Mesendoderm (in vitro differentiated cells): Measurements from ENCODE around the gene VIPR2.
"Not testable (repeated sequence)": the region's sequence is repeated elsewhere in the genome, so short reads cannot be mapped to it uniquely, and the experiment has no call there.

Experiments used
- DNase-seq: peaks from one replicate; pipeline ENCODE4 v3.0.0; 2013
- H2AK5ac ChIP-seq: 2 replicates; pipeline ENCODE4 v1.6.1; 2013; ENCODE audit warnings: low read length, inconsistent platforms
- H2BK120ac ChIP-seq: 2 replicates; pipeline ENCODE4 v1.6.1; 2013; ENCODE audit warnings: low read depth, mild to moderate bottlenecking, low read length, moderate library complexity, mixed read lengths
- H2BK15ac ChIP-seq: replicated peaks from 2 replicates; pipeline ENCODE4 v1.6.1; 2013; ENCODE audit warnings: low read depth, mild to moderate bottlenecking, moderate library complexity
- H2BK5ac ChIP-seq: 2 replicates; pipeline ENCODE4 v1.6.1; 2013; ENCODE audit warnings: low read length, inconsistent platforms
- H3K18ac ChIP-seq: 2 replicates; pipeline ENCODE4 v1.6.1; 2013; ENCODE audit warnings: mild to moderate bottlenecking, low read length, mixed read lengths
- H3K23ac ChIP-seq: one replicate; pipeline ENCODE4 v1.6.1; 2013; ENCODE audit warnings: low read length
- H3K27ac ChIP-seq: 2 replicates; pipeline ENCODE4 v1.5.1; 2013; ENCODE audit warnings: low read depth, mild to moderate bottlenecking, inconsistent platforms, low read length, moderate library complexity
- H3K27me3 ChIP-seq: 2 replicates; pipeline ENCODE4 v1.6.1; 2013; ENCODE audit warnings: low read length, control low read depth, mild to moderate bottlenecking, inconsistent platforms; ENCODE audit not compliant: insufficient read depth, poor library complexity
- H3K36me3 ChIP-seq: 2 replicates; pipeline ENCODE4 v1.6.1; 2013; ENCODE audit warnings: low read length, inconsistent platforms; ENCODE audit not compliant: control insufficient read depth, insufficient read depth
- H3K4ac ChIP-seq: one replicate; pipeline ENCODE4 v1.6.1; 2013; ENCODE audit warnings: low read depth, mild to moderate bottlenecking, low read length, moderate library complexity
- H3K4me1 ChIP-seq: 2 replicates; pipeline ENCODE4 v1.6.1; 2013; ENCODE audit warnings: low read depth, low read length, inconsistent platforms; ENCODE audit not compliant: control insufficient read depth
- H3K4me2 ChIP-seq: 2 replicates; pipeline ENCODE4 v1.6.1; 2013; ENCODE audit warnings: low read length
- H3K4me3 ChIP-seq: 2 replicates; pipeline ENCODE4 v1.5.1; 2013; ENCODE audit warnings: mild to moderate bottlenecking, low read length
- H3K56ac ChIP-seq: one replicate; pipeline ENCODE4 v1.6.1; 2013; ENCODE audit warnings: low read length
- H3K79me1 ChIP-seq: 2 replicates; pipeline ENCODE4 v1.6.1; 2013; ENCODE audit warnings: low read length, inconsistent platforms
- H3K79me2 ChIP-seq: 2 replicates; pipeline ENCODE4 v1.6.1; 2013; ENCODE audit warnings: mild to moderate bottlenecking, low read length; ENCODE audit not compliant: control insufficient read depth, insufficient read depth
- H3K9ac ChIP-seq: 2 replicates; pipeline ENCODE4 v1.6.1; 2013; ENCODE audit warnings: low read length, inconsistent platforms
- H4K5ac ChIP-seq: one replicate; pipeline ENCODE4 v1.6.1; 2013; ENCODE audit warnings: low read length
- H4K8ac ChIP-seq: one replicate; pipeline ENCODE4 v1.6.1; 2013; ENCODE audit warnings: low read depth, mild to moderate bottlenecking, control low read depth, low read length, moderate library complexity
- WGBS: extraction: QIAGEN DNeasy Blood & Tissue Kit; methylation state at CpG from one replicate; pipeline ENCODE4 v1.1.7; 2013; ENCODE audit warnings: low lambda C conversion rate, missing lambda C conversion rate; ENCODE audit not compliant: insufficient coverage; ENCODE audit errors: extremely low coverage; 5-methylcytosine and 5-hydroxymethylcytosine counted together

Gene VIPR2

DNA sequence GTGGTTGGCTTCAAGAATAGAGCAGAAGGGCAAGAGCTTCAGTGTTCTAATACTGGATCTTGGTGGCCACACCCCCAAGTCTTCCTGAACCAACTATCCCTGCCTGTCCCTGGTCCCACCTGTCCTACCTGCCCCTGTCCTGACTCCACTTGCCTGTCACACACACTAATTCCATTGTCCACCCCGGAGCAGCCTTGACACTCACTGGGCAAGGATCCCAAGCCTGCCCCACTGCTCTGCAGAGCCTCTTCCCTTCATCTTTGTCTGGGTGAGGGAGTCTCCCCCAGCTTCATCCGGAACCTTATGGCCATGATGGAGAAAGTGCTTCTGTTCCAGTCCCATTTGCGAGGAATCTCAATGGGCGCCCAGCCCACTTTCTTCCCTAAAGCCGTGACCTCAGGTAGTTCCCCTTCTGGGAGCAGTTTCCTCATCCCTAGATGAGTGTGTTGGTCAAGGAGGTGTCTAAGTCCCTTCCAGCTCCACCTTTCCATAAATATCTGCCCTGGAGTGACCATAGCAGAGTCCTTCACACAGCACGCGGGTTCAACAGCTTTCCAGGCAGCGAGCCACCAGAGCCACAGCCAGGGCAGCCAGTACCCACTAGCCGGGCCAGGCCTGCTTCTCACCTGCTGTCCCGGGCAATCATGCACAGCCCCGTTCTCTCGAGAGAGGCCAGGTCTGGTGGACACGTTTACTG is 61.5 kb downstream of the VIPR2 start:
- WGBS = no CpG with 5 or more reads among the region's 13 CpGs

DNA sequence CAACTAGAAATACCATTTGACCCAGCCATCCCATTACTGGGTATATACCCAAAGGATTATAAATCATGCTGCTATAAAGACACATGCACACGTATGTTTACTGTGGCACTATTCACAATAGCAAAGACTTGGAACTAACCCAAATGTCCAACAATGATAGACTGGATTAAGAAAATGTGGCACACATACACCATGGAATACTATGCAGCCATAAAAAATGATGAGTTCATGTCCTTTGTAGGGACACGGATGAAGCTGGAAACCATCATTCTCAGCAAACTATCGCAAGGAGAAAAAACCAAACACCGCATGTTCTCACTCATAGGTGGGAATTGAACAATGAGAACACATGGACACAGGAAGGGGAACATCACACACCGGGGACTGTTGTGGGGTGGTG is 62.6 kb downstream of the VIPR2 start:
- H3K4me2 ChIP-seq, H4K5ac ChIP-seq: not testable (repeated sequence)

More for the DNA sequence above, 61.5 kb downstream of the VIPR2 start:
- no peak overlapping the region for H3K9ac ChIP-seq
- H2BK120ac ChIP-seq = no peak overlapping the region
- no peaks in the 10 kb centered on the region for H3K4me1 ChIP-seq
- H3K4ac ChIP-seq = no peak overlapping the region
- H3K27me3 ChIP-seq = no peaks in the 10 kb centered on the region
- no peak overlapping the region for H3K4me3 ChIP-seq
- H3K79me2 ChIP-seq = no peaks in the 10 kb centered on the region
- H3K36me3 ChIP-seq = no peaks in the 10 kb centered on the region
- no peak overlapping the region for H3K56ac ChIP-seq
- no peaks in the 10 kb centered on the region for H3K79me1 ChIP-seq
- no peak overlapping the region for H3K27ac ChIP-seq
- no peak overlapping the region for H2BK5ac ChIP-seq
- no peak overlapping the region for H3K18ac ChIP-seq
- H2BK15ac ChIP-seq = no peak overlapping the region
- H4K5ac ChIP-seq = no peak overlapping the region
- H2AK5ac ChIP-seq = no peak overlapping the region
- DNase-seq = no peak
- H3K23ac ChIP-seq = no peak overlapping the region
- no peak overlapping the region for H3K4me2 ChIP-seq
- no peak overlapping the region for H4K8ac ChIP-seq

DNA sequence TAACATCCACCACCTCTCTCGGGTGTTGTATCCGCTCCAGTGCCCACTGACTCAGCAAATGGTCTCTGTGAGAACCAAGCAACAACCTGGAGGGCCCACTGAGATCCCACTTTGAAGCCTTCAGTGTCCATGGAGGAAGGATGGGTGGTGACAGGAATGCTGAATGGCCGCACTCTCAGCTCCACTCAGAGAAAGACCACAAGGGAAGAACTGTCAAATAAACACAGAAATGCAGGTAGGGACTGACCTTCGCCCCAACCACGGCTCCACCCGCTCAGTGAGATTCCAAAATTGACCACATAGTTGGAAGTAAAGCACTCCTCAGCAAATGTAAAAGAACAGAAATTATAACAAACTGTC is 65.8 kb downstream of the VIPR2 start:
- no peak overlapping the region for H4K5ac ChIP-seq
- no peak overlapping the region for H3K56ac ChIP-seq
- H3K4me2 ChIP-seq = no peak overlapping the region
- H3K18ac ChIP-seq = no peak overlapping the region
- no peak overlapping the region for H3K27ac ChIP-seq
- H3K4me1 ChIP-seq = no peaks in the 10 kb centered on the region
- no peak overlapping the region for H3K4ac ChIP-seq
- no peak overlapping the region for H2BK5ac ChIP-seq
- H4K8ac ChIP-seq = no peak overlapping the region
- no peak for DNase-seq
- H3K9ac ChIP-seq = no peak overlapping the region
- no peaks in the 10 kb centered on the region for H3K27me3 ChIP-seq
- no peak overlapping the region for H2BK15ac ChIP-seq
- H3K4me3 ChIP-seq = no peak overlapping the region
- no peaks in the 10 kb centered on the region for H3K36me3 ChIP-seq
- H2AK5ac ChIP-seq = no peak overlapping the region
- no peak overlapping the region for H2BK120ac ChIP-seq
- no CpG with 5 or more reads among the region's 6 CpGs for WGBS
- no peaks in the 10 kb centered on the region for H3K79me1 ChIP-seq
- H3K79me2 ChIP-seq = no peaks in the 10 kb centered on the region
- H3K23ac ChIP-seq = no peak overlapping the region

More for the DNA sequence above, 62.6 kb downstream of the VIPR2 start:
- not testable (repeated sequence) for H2BK15ac ChIP-seq, H3K27ac ChIP-seq, H3K79me2 ChIP-seq, H3K4me3 ChIP-seq, H2BK5ac ChIP-seq, H3K36me3 ChIP-seq, H3K9ac ChIP-seq, H3K4ac ChIP-seq, H3K27me3 ChIP-seq, H2AK5ac ChIP-seq, H3K56ac ChIP-seq, H3K4me1 ChIP-seq, H2BK120ac ChIP-seq, H3K79me1 ChIP-seq, H4K8ac ChIP-seq, H3K18ac ChIP-seq, H3K23ac ChIP-seq, DNase-seq
- no CpG with 5 or more reads among the region's 5 CpGs for WGBS

DNA sequence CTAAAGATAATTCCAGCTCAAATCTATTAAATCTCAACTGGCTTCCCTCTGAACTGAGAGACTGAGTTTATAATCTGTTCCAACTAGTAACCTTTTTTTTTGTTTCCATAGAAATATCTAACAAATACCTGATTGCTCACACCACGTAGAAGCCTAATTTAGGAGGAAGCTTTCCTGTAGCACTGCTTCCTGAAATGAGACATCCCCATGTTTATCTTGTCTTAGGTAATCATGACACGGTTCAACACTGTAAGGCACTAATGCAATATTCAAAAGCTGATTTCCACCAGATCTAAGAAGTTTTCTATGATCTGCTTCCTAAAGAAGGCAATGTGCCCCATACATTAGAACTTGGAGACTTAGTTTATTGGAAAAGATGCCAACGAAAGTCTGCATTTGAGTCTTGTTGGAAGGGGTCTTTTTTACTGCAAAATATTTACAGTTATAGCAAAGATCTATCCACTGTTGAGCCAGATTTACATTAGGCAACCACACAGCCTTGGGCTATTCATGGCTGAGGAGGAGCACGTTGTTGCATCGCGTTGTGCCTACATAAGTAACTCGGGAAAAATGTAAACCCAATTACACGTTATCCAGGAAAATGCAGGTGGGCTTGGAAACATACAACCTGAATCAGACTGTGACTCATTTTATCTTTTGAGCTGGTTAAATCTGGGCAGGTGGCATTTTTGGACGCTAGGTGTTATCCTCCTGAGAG is 66.3 kb downstream of the VIPR2 start:
- no peaks in the 10 kb centered on the region for H3K27me3 ChIP-seq
- H4K8ac ChIP-seq = no peak overlapping the region
- no peaks in the 10 kb centered on the region for H3K79me2 ChIP-seq
- no peak overlapping the region for H3K56ac ChIP-seq
- no peak overlapping the region for H3K4me3 ChIP-seq
- no peak overlapping the region for H3K27ac ChIP-seq
- no peak overlapping the region for H3K23ac ChIP-seq
- no peak overlapping the region for H2BK5ac ChIP-seq
- H3K79me1 ChIP-seq = no peaks in the 10 kb centered on the region
- no peak overlapping the region for H3K18ac ChIP-seq
- DNase-seq = no peak
- no peak overlapping the region for H3K4me2 ChIP-seq
- no CpG with 5 or more reads among the region's 9 CpGs for WGBS
- no peaks in the 10 kb centered on the region for H3K4me1 ChIP-seq
- no peak overlapping the region for H4K5ac ChIP-seq
- H3K36me3 ChIP-seq = no peaks in the 10 kb centered on the region
- H2BK15ac ChIP-seq = no peak overlapping the region
- no peak overlapping the region for H3K4ac ChIP-seq
- H3K9ac ChIP-seq = no peak overlapping the region
- no peak overlapping the region for H2BK120ac ChIP-seq
- no peak overlapping the region for H2AK5ac ChIP-seq

DNA sequence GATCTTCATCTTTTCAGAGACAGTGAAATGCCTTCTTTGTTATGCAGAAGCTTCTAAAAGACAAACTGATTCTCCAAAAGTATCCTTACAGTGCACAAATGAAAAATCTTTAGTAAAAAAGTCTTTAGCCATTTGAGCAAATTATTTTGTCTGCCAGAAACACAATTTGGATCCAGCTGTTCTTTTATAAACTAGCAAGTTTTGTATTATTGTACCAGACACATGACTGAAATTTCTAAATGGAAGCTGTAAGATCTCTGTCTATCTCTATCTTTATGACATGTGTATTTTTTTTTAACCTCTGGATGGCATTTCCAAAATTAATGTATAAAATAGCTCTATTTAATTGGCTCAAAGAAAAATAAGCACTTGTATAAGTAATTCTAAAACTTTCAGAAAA is 68.3 kb downstream of the VIPR2 start:
- H3K4me2 ChIP-seq = no peak overlapping the region
- no peaks in the 10 kb centered on the region for H3K4me1 ChIP-seq
- no peak overlapping the region for H2BK5ac ChIP-seq
- no peak overlapping the region for H2BK120ac ChIP-seq
- H3K36me3 ChIP-seq = no peaks in the 10 kb centered on the region
- no peak overlapping the region for H3K9ac ChIP-seq
- H3K4me3 ChIP-seq = no peak overlapping the region
- H3K4ac ChIP-seq = no peak overlapping the region
- no peak overlapping the region for H4K8ac ChIP-seq
- DNase-seq = no peak
- H3K27ac ChIP-seq = no peak overlapping the region
- H4K5ac ChIP-seq = no peak overlapping the region
- no peaks in the 10 kb centered on the region for H3K79me2 ChIP-seq
- no peak overlapping the region for H3K23ac ChIP-seq
- H2BK15ac ChIP-seq = no peak overlapping the region
- H3K79me1 ChIP-seq = no peaks in the 10 kb centered on the region
- H2AK5ac ChIP-seq = no peak overlapping the region
- no peaks in the 10 kb centered on the region for H3K27me3 ChIP-seq
- H3K56ac ChIP-seq = no peak overlapping the region
- no peak overlapping the region for H3K18ac ChIP-seq
